ENCODE results near the gene ZNF672. TPM values are rescaled to one million over a fixed set of nuclear protein-coding genes. Genes with fewer than 3 reads are reported as not detected.

Gene ZNF672
- total and polyA plus RNA-seq, 2 of the 13 experiments (the other 11 are each of a cell fraction or from before 2014, with no cell fraction given): 17.2 to 22.9 TPM

GRCh38 chr1:248804771-248805681, 33.0 kb upstream of the ZNF672 start:
- FAIRE-seq (no peak), DNase-seq (ENCODE audit: low spot score) (no peak), ATAC-seq (peak; percentile 54)
- no peak overlapping the region for H3K9ac ChIP-seq (ENCODE audit: insufficient read depth, low read depth, low read length)
- intact Hi-C loops (cut with micrococcal nuclease; ENCODE audit: unreplicated experiment): loop anchor here (5.0 kb wide), 1 partner anchor 53 kb away; no protein-coding TSS in a partner anchor
- peaks cover 28% of the 10 kb centered on the region for H3K4me1 ChIP-seq (ENCODE audit: insufficient read depth, low read length)
- H3K4me2 ChIP-seq (ENCODE audit: low read depth, low read length): peak overlapping the region; percentile 36; the same call in 1 of the 2 replicates
- TF ChIP-seq PRMT3 (CRISPR knock-in tag; IDR thresholded peaks at IDR 0.05; ENCODE audit: borderline replicate concordance, low read depth): no peak
- TF ChIP-seq ZNF788 (CRISPR knock-in tag; IDR thresholded peaks at IDR 0.05; ENCODE audit: borderline replicate concordance): 0 out of 2 replicates have a peak, but pooled peaks have one; percentile 20
- BruUV-seq (replicated peaks): no TSS peak
- H3K36me3 ChIP-seq (replicated peaks in 1 of 2; ENCODE audit: control insufficient read depth in 1 of 2, insufficient read depth in 2 of 2, low read length in 2 of 2): no peaks in the 10 kb centered on the region
- H3K79me2 ChIP-seq (ENCODE audit: insufficient read depth, low read length): no peaks in the 10 kb centered on the region
- POLR2A ChIA-PET: interaction anchor here (1.0 to 1.6 kb wide), 2 partner anchors 17 to 47 kb away, joined by 3 to 7 read pairs; no protein-coding TSS in a partner anchor
- WGBS (ENCODE audit: low lambda C conversion rate): 9% methylated on average over 9 of the region's 10 CpGs
- H3K27me3 ChIP-seq (ENCODE audit: control insufficient read depth in 1 of 2, insufficient read depth in 2 of 2, low read length in 2 of 2): no peaks in the 10 kb centered on the region; a peak in 1 of 5 replicates
- no peaks in the 10 kb centered on the region for H4K20me1 ChIP-seq (ENCODE audit: insufficient read depth, low read length)
- CTCF ChIA-PET (ENCODE audit: low intra/inter-chr PET ratio, low total read pairs): interaction anchor here (3.6 to 4.1 kb wide), 2 partner anchors 108 to 182 kb away, joined by 33 to 40 read pairs; no protein-coding TSS in a partner anchor
- in situ Hi-C loops (cut with HindIII; ENCODE audit: extremely low pct_ligation_motif_present, low pct_unique_long_range_greater_than_20kb): no loop called here
- H3K4me3 ChIP-seq (replicated peaks in 1 of 3; ENCODE audit: insufficient read depth in 1 of 3, low read depth in 2 of 3, low read length in 3 of 3): peak overlapping the region in 2 of 3 experiments; percentile 3 to 13; a peak in 2 of 6 replicates
- no peaks in the 10 kb centered on the region for H3K9me3 ChIP-seq (ENCODE audit: low read length)
- H3K27ac ChIP-seq (ENCODE audit: extremely low read length, insufficient read depth, low read length): no peak overlapping the region
- no peak overlapping the region for H2AFZ ChIP-seq (ENCODE audit: low read length)

GRCh38 chr1:248805876-248806275, 32.1 kb upstream of the ZNF672 start:
- Histone ChIP-seq H2AFZ (ENCODE audit: low read length) (no peak overlapping the region), H3K79me2 (ENCODE audit: insufficient read depth, low read length) (no peaks in the 10 kb centered on the region), H3K9me3 (ENCODE audit: low read length) (no peaks in the 10 kb centered on the region), H3K4me3 (replicated peaks in 1 of 3; ENCODE audit: insufficient read depth in 1 of 3, low read depth in 2 of 3, low read length in 3 of 3) (no peak overlapping the region), H3K27me3 (ENCODE audit: control insufficient read depth in 1 of 2, insufficient read depth in 2 of 2, low read length in 2 of 2) (no peaks in the 10 kb centered on the region; a peak in 1 of 5 replicates), H3K4me2 (ENCODE audit: low read depth, low read length) (no peak overlapping the region), H3K9ac (ENCODE audit: insufficient read depth, low read depth, low read length) (no peak overlapping the region), H4K20me1 (ENCODE audit: insufficient read depth, low read length) (no peaks in the 10 kb centered on the region), H3K27ac (ENCODE audit: extremely low read length, insufficient read depth, low read length) (no peak overlapping the region), H3K36me3 (replicated peaks in 1 of 2; ENCODE audit: control insufficient read depth in 1 of 2, insufficient read depth in 2 of 2, low read length in 2 of 2) (no peaks in the 10 kb centered on the region), H3K4me1 (ENCODE audit: insufficient read depth, low read length) (peaks cover 28% of the 10 kb centered on the region)
- BruUV-seq (replicated peaks): no TSS peak
- POLR2A ChIA-PET: interaction anchor here (1.0 to 1.6 kb wide), 2 partner anchors 16 to 48 kb away, joined by 3 to 7 read pairs; no protein-coding TSS in a partner anchor
- WGBS (ENCODE audit: low lambda C conversion rate): 57% methylated on average over 1 of the region's 1 CpG
- CTCF ChIA-PET (ENCODE audit: low intra/inter-chr PET ratio, low total read pairs): interaction anchor here (3.6 to 4.1 kb wide), 2 partner anchors 109 to 183 kb away, joined by 33 to 40 read pairs; no protein-coding TSS in a partner anchor
- FAIRE-seq (no peak), DNase-seq (ENCODE audit: low spot score) (no peak), ATAC-seq (no peak)
- intact Hi-C loops (cut with micrococcal nuclease; ENCODE audit: unreplicated experiment): loop anchor here (5.0 kb wide), 1 partner anchor 54 kb away; no protein-coding TSS in a partner anchor
- in situ Hi-C loops (cut with HindIII; ENCODE audit: extremely low pct_ligation_motif_present, low pct_unique_long_range_greater_than_20kb): no loop called here
- TF ChIP-seq MBNL3 (CRISPR knock-in tag; conservative IDR thresholded peaks at IDR 0.05) (no peak), ZNF205 (CRISPR knock-in tag; IDR thresholded peaks at IDR 0.05) (no peak), BORCS8-MEF2B (CRISPR knock-in tag; IDR thresholded peaks at IDR 0.05) (no peak), ZNF816 (CRISPR knock-in tag; IDR thresholded peaks at IDR 0.05; ENCODE audit: borderline replicate concordance) (no peak), ASH2L (IDR thresholded peaks at IDR 0.05; ENCODE audit: insufficient read length, low read depth, low read length) (no peak), FOXO4 (CRISPR knock-in tag; conservative IDR thresholded peaks at IDR 0.05) (no peak), ZNF33B (CRISPR knock-in tag; IDR thresholded peaks at IDR 0.05) (no peak), TRIM22 (IDR thresholded peaks at IDR 0.05) (no peak), WIZ (CRISPR knock-in tag; IDR thresholded peaks at IDR 0.05) (no peak), LBX2 (CRISPR knock-in tag; IDR thresholded peaks at IDR 0.05; ENCODE audit: borderline replicate concordance) (no peak), ZNF510 (CRISPR knock-in tag; IDR thresholded peaks at IDR 0.05; ENCODE audit: low read depth) (no peak)

All from HepG2 (cell line).